Spleen (tissue), 11 donors: Measurements from ENCODE around the gene DUOXA1. TPM values are rescaled to one million over a fixed set of nuclear protein-coding genes. Genes with fewer than 3 reads are reported as not detected.
"Not testable (repeated sequence)": the region's sequence is repeated elsewhere in the genome, so short reads cannot be mapped to it uniquely, and the experiment has no call there.

Source experiments
- DNase-seq: peaks from one replicate; pipeline ENCODE4 v3.0.0-alpha.2; 2020
- H3K27ac ChIP-seq, 8 donors: fragments of 200-600 bp; sonication (generic) in 7 of 8; 1 replicate in 4 of 8; 2 replicates in 4 of 8; pipeline versions ENCODE4 v1.5.0 to v1.8.0; 2016 to 2021; ENCODE audit warnings: inconsistent platforms in 4 of 8, mild to moderate bottlenecking in 4 of 8, moderate library complexity in 1 of 8
- H3K27me3 ChIP-seq, 7 donors: fragments of 200-600 bp; sonication (generic) in 6 of 7; replicated peaks in 1 of 7; 1 replicate in 4 of 7; 2 replicates in 3 of 7; pipeline versions ENCODE4 v1.5.0 to v1.8.0; 2016 to 2021; ENCODE audit warnings: inconsistent platforms in 3 of 7, mild to moderate bottlenecking in 1 of 7
- H3K36me3 ChIP-seq, 6 donors: fragments of 200-600 bp; sonication (generic) in 5 of 6; 1 replicate in 4 of 6; 2 replicates in 2 of 6; pipeline versions ENCODE4 v1.5.0 to v1.8.0; 2016 to 2021; ENCODE audit warnings: inconsistent platforms in 2 of 6
- H3K4me1 ChIP-seq, 6 donors: fragments of 200-600 bp; sonication (generic) in 5 of 6; 1 replicate in 3 of 6; 2 replicates in 3 of 6; pipeline versions ENCODE4 v1.5.0 to v1.8.0; 2016 to 2021; ENCODE audit warnings: inconsistent platforms in 3 of 6
- H3K4me3 ChIP-seq, 8 donors: fragments of 200-600 bp; sonication (generic) in 7 of 8; 1 replicate in 4 of 8; 2 replicates in 4 of 8; pipeline versions ENCODE4 v1.5.0 to v1.8.0; 2016 to 2021; ENCODE audit warnings: inconsistent platforms in 4 of 8, mild to moderate bottlenecking in 4 of 8, moderate library complexity in 2 of 8
- H3K9me3 ChIP-seq, 8 donors: fragments of 200-600 bp; sonication (generic) in 7 of 8; 1 replicate in 4 of 8; 2 replicates in 4 of 8; pipeline versions ENCODE4 v1.5.0 to v1.8.0; 2016 to 2021; ENCODE audit warnings: inconsistent platforms in 4 of 8
- POLR2A ChIP-seq, 3 donors: fragments of 450-650 bp; IDR thresholded peaks; one replicate each; pipeline ENCODE4 v1.5.1; 2017; ENCODE audit warnings: antibody characterized with exemption in 3 of 3, mild to moderate bottlenecking in 1 of 3
- POLR2AphosphoS5 ChIP-seq, 3 donors: sonication (generic); formaldehyde crosslinking; IDR thresholded peaks; one replicate each; pipeline ENCODE4 v1.5.1; 2017; ENCODE audit warnings: antibody characterized with exemption in 3 of 3
- WGBS, 5 donors: extraction: QIAGEN DNeasy Blood & Tissue Kit in 3 of 5; methylation state at CpG; one replicate each; pipeline versions ENCODE4 v1.1.5 to v1.1.7; 2013 to 2018; 5-methylcytosine and 5-hydroxymethylcytosine counted together
- intact Hi-C: fragments of 100-400 bp; cut with DNase I; formaldehyde crosslinking; loops from one replicate; pipeline ENCODE4 v1.15.0; 2023; ENCODE audit warnings: low total_unique reads
- polyA plus RNA-seq, 3 donors: library from polyadenylated mRNA; stranded (reverse); fragments of 200-250 nt; gene quantifications; one replicate each; pipeline ENCODE4 v1.2.1, GENCODE V29; 2013
- total RNA-seq, 7 donors: library from RNA; depleted of rRNA in 3 of 7; stranded (reverse); fragments of >200 nt in 3 of 7; fragmentation: NEBNext Ultra II Directional in 4 of 7; extraction: Animal tissue kit (Norgen Biotek cat#: 25700) in 4 of 7; gene quantifications; one replicate each; pipeline versions ENCODE4 v1.1.0 to v1.2.1, GENCODE V29; 2016 to 2021
- TF ChIP-seq, protein P1 (sequence below), 11 experiments: fragments of 200-600 bp in 7 of 11; fragments of 450-650 bp in 4 of 11; sonication (generic) in 4 of 11; IDR thresholded peaks in 8 of 11; conservative IDR thresholded peaks in 3 of 11; 1 replicate in 7 of 11; 2 replicates in 4 of 11; pipeline versions ENCODE4 v1.4.0 to v1.8.0; 2016 to 2021; ENCODE audit warnings: antibody characterized with exemption in 11 of 11, inconsistent platforms in 4 of 11, mild to moderate bottlenecking in 1 of 11
- donor health status: healthy with polysubstance abuse.
- donor health status: DM: no; HTN: no; CAD: no; lungs with moderate emphysema.
- donor health status: DM: no; HTN: no; CAD: no.
- donor health status: Bipolar disorder and iron deficiency.
- donor health status: healthy.
- donor health status: DM: no; HTN: no; CAD: no.
- donor health status: DM: yes; HTN: yes; CAD: no.

The DUOXA1 gene
- total and polyA plus RNA-seq, 10 donors, result 0.03 to 0.38 (median 0.10) TPM; not detected in 5

DNA sequence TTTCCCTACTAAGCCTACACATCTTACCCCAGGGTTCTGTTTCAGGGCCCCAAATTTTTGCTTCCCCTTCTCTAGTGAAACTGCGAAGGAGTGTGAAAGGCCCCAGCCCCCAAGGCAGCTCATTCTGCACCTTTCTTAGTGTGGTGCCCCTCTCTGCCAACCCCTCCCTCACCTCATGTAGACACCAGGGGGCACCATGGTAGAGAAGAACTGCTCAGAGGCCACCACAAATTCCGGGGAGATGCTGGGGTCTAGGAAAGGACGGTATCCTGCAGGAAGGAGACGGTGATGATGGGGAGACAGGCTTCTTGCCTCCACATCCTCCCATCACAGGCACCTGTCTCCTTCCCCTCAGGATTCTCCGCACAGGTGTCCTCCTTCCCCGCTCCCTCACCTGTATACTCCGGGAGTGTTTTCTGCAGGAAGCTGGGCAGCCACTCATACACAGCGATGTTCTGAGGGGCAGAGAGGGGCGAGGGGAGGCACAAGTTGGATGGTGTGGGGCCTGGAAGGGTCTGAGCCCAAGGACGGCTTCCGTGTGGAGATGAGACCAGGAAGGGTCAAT lies 19.3 kb downstream of the DUOXA1 start:
- H3K27me3 ChIP-seq, result peaks cover 16 to 95% (median 64%) of the 10 kb centered on the region in 7 donors

DNA sequence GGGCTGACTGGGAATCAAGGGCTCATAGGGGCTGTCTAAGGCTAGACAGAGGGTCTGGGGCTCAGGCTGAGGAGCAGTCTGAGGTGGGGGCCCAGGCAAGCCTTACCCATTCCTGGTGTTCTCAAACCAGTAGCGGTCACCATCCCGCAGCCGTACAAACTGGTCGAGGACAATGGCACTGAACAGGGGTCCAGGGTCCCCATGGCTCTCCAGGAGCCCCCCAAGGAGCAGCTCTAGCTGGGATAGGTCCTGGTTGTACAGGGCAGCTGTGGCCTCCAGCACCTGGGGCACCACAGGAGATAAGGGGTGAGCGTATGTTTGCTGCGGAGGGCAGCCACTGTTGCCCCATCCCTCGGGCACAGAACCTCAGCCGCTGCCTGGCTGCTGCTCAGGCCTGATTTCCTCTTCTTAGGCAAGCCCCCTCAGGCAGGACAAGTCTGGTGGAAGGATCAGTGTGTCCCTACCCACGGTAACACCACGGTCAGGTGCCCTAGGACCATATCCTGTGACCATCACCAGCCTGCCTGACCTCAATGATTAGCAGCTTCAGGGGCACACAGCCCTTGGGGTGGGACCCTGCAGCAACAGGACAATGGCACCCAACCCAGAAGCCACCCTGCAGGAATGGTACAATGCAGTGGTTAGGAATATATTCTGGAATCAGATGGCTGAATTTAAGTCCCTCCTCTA lies 21.6 kb downstream of the DUOXA1 start:
- TF ChIP-seq, protein P1, sequence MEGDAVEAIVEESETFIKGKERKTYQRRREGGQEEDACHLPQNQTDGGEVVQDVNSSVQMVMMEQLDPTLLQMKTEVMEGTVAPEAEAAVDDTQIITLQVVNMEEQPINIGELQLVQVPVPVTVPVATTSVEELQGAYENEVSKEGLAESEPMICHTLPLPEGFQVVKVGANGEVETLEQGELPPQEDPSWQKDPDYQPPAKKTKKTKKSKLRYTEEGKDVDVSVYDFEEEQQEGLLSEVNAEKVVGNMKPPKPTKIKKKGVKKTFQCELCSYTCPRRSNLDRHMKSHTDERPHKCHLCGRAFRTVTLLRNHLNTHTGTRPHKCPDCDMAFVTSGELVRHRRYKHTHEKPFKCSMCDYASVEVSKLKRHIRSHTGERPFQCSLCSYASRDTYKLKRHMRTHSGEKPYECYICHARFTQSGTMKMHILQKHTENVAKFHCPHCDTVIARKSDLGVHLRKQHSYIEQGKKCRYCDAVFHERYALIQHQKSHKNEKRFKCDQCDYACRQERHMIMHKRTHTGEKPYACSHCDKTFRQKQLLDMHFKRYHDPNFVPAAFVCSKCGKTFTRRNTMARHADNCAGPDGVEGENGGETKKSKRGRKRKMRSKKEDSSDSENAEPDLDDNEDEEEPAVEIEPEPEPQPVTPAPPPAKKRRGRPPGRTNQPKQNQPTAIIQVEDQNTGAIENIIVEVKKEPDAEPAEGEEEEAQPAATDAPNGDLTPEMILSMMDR (IDR thresholded peaks at IDR 0.05 in 8 of 11, conservative IDR thresholded peaks at IDR 0.05 in 3 of 11), result no peak
- TF ChIP-seq POLR2A (IDR thresholded peaks at IDR 0.05), result no peak
- TF ChIP-seq POLR2AphosphoS5 (IDR thresholded peaks at IDR 0.05), result no peak
- Histone ChIP-seq H3K36me3 (no peaks in the 10 kb centered on the region), H3K4me3 (no peak overlapping the region), H3K27me3 (peaks cover 12 to 73% (median 42%) of the 10 kb centered on the region in 7 donors), H3K4me1 (peaks cover 7 to 19% (median 15%) of the 10 kb centered on the region in 6 donors), H3K27ac (no peak overlapping the region), H3K9me3 (no peaks in the 10 kb centered on the region)
- DNase-seq, result no peak
- WGBS, 5 donors, result 84 to 94% (median 89%) methylated on average over 7 to 10 of the region's 10 CpGs
- intact Hi-C loops, result no loop called here

More for the DNA sequence above, 19.3 kb downstream of the DUOXA1 start:
- DNase-seq, result no peak
- H3K27ac ChIP-seq, result no peak overlapping the region
- no peaks in the 10 kb centered on the region for H3K36me3 ChIP-seq
- no peaks in the 10 kb centered on the region for H3K9me3 ChIP-seq
- peaks cover 14 to 37% (median 31%) of the 10 kb centered on the region in 6 donors for H3K4me1 ChIP-seq
- intact Hi-C loops, result no loop called here
- TF ChIP-seq POLR2A (IDR thresholded peaks at IDR 0.05) (no peak), POLR2AphosphoS5 (IDR thresholded peaks at IDR 0.05) (no peak)
- H3K4me3 ChIP-seq, result no peak overlapping the region
- WGBS, 5 donors, result 33 to 42% (median 36%) methylated on average over 11 of the region's 11 CpGs

DNA sequence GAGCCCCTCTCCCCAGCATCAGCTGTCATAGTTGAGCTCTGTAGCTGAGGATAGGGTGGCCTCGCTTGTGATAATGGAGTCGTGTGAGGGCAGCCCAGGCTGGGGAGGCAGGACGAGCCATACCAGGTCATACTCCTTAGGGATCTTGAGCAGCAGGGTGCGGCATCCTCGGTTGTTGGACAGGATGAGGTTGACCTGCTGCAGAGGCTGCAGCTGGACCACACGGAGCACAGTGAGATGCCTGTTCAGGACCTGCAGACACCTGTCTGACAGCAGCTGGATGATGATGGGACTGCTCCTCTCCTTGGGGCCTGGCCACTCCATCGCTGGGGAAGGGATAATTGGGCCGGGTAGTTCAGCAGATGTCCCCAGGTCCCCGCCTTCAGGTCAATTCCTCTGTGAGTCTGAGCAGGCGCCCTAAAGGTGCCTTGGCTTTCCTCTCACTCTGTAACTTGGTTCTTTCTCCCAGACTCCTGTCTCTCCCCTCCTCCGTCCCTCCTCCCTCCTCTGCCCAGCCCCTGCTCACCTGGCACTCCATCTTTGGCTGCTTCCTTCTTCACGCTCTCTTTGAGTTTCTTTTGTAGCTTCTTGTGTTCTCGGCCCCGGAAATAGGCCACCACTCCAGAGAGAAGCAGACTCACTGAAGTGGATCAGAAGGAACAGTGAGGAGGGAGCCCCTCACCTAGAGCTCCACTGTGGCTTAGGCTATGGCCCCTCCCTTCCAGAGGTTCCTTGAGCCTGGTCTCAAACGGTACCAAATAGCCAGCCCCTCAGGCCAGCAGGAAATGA lies 23.5 kb downstream of the DUOXA1 start:
- no peaks in the 10 kb centered on the region for H3K9me3 ChIP-seq
- no peaks in the 10 kb centered on the region for H3K36me3 ChIP-seq
- H3K27me3 ChIP-seq, result peaks cover 0 to 54% (median 23%) of the 10 kb centered on the region in 7 donors
- peak; percentile 40 for DNase-seq
- H3K27ac ChIP-seq, result no peak overlapping the region
- intact Hi-C loops, result no loop called here
- H3K4me3 ChIP-seq, result no peak overlapping the region
- TF ChIP-seq, protein P1 (IDR thresholded peaks at IDR 0.05 in 8 of 11, conservative IDR thresholded peaks at IDR 0.05 in 3 of 11), result no peak
- TF ChIP-seq POLR2A (IDR thresholded peaks at IDR 0.05), result no peak
- no peak for TF ChIP-seq POLR2AphosphoS5 (IDR thresholded peaks at IDR 0.05)
- no peaks in the 10 kb centered on the region for H3K4me1 ChIP-seq
- WGBS, 5 donors, result 72 to 82% (median 79%) methylated on average over 15 of the region's 15 CpGs

DNA sequence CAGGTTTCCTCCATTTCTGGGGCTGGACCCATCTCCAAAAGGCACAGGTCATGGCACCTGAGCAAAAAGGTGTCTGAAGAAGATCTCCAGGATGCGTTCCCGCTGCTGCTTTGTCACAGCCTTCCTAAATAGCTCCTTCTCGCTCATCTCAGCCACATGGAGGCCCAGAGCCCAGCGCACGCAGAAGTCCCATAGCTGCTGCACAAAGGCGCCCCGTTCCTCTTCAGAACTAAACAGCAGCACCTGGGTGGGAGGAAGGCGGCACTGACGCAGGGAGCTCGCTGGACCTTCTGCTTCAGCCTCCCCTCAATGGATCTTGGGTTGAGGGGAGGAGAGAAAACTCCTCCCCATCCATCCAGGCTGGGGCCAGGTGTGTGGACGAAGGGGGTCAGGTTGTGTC lies 24.1 kb downstream of the DUOXA1 start:
- peak; percentile 34 for DNase-seq
- intact Hi-C loops, result no loop called here
- Histone ChIP-seq H3K9me3 (no peaks in the 10 kb centered on the region), H3K4me1 (no peaks in the 10 kb centered on the region), H3K36me3 (no peaks in the 10 kb centered on the region), H3K27me3 (peaks cover 0 to 49% (median 23%) of the 10 kb centered on the region in 7 donors), H3K4me3 (no peak overlapping the region), H3K27ac (no peak overlapping the region)
- WGBS, 5 donors, result 89 to 94% (median 91%) methylated on average over 8 to 11 of the region's 11 CpGs
- TF ChIP-seq POLR2A (IDR thresholded peaks at IDR 0.05) (no peak), POLR2AphosphoS5 (IDR thresholded peaks at IDR 0.05) (no peak)
- TF ChIP-seq, protein P1 (IDR thresholded peaks at IDR 0.05 in 8 of 11, conservative IDR thresholded peaks at IDR 0.05 in 3 of 11), result no peak

DNA sequence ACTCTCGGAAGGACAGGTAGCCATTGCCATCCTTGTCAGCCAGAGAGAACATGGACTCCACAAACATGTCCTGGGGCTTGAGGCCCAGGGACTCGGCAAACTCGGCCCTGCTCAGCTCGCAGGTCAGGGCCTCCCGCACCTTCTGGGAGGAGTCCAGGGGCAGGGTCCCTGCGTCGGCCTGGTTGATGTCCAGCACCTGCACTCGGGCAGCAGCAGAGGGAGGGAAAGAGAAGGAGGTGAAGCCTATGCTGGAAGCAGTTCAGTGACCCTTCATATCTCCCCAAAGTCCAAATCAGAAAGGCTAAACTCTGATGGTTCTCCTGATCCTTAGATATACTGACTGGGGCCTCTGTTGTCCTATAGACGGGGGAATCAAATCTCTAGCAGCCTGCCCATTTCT lies 25.5 kb downstream of the DUOXA1 start:
- WGBS, 5 donors, result 77 to 97% (median 89%) methylated on average over 7 to 9 of the region's 9 CpGs
- peak; percentile 27 for DNase-seq
- intact Hi-C loops, H3K9me3 ChIP-seq, H3K4me3 ChIP-seq, H3K36me3 ChIP-seq, H3K4me1 ChIP-seq, H3K27ac ChIP-seq: not testable (repeated sequence)
- H3K27me3 ChIP-seq, result peaks cover 0 to 38% (median 10%) of the 10 kb centered on the region in 7 donors
